Mesenchymal stem cell (in vitro differentiated cells and primary cell): Measurements from ENCODE around the gene NEXN.

Source experiments
- DNase-seq: peaks from one replicate; pipeline ENCODE4 v3.0.0-alpha.2; 2013
- H2AFZ ChIP-seq: one replicate; pipeline ENCODE4 v1.6.1; 2013; ENCODE audit warnings: low read depth, mild to moderate bottlenecking, control low read depth, inconsistent platforms, low read length, moderate library complexity
- H2AK5ac ChIP-seq: 2 replicates; pipeline ENCODE4 v1.6.1; 2013; ENCODE audit warnings: low read length, moderate library complexity, mild to moderate bottlenecking, inconsistent platforms; ENCODE audit not compliant: severe bottlenecking
- H2BK120ac ChIP-seq: one replicate; pipeline ENCODE4 v1.6.1; 2013; ENCODE audit warnings: low read depth, mild to moderate bottlenecking, inconsistent platforms, low read length, moderate library complexity
- H2BK12ac ChIP-seq, 2 experiments: one replicate each; pipeline ENCODE4 v1.6.1; 2013; ENCODE audit warnings: inconsistent platforms in 2 of 2, low read length in 2 of 2, mild to moderate bottlenecking in 2 of 2, moderate library complexity in 2 of 2, control low read depth in 1 of 2
- H2BK15ac ChIP-seq: one replicate; pipeline ENCODE4 v1.6.1; 2013; ENCODE audit warnings: mild to moderate bottlenecking, low read depth, inconsistent platforms; ENCODE audit not compliant: poor library complexity, severe bottlenecking
- H2BK5ac ChIP-seq: 2 replicates; pipeline ENCODE4 v1.6.1; 2013; ENCODE audit warnings: low read depth, mild to moderate bottlenecking, low read length, control low read depth, inconsistent platforms; ENCODE audit not compliant: poor library complexity, severe bottlenecking
- H3K14ac ChIP-seq, 2 experiments: one replicate each; pipeline ENCODE4 v1.6.1; 2013; ENCODE audit warnings: inconsistent platforms in 2 of 2, low read length in 2 of 2, control low read depth in 1 of 2, mild to moderate bottlenecking in 1 of 2, moderate library complexity in 1 of 2
- H3K18ac ChIP-seq, 2 experiments: one replicate each; pipeline ENCODE4 v1.6.1; 2013; ENCODE audit warnings: inconsistent platforms in 2 of 2, low read length in 2 of 2, control low read depth in 1 of 2, low read depth in 1 of 2, mild to moderate bottlenecking in 1 of 2
- H3K23ac ChIP-seq, 2 experiments: one replicate each; pipeline ENCODE4 v1.6.1; 2013; ENCODE audit warnings: inconsistent platforms in 2 of 2, low read length in 2 of 2, mild to moderate bottlenecking in 2 of 2, moderate library complexity in 2 of 2, control low read depth in 1 of 2
- H3K27ac ChIP-seq: 2 replicates; pipeline ENCODE4 v1.5.1; 2013; ENCODE audit warnings: mild to moderate bottlenecking, moderate library complexity, low read length, control low read depth, inconsistent platforms; ENCODE audit not compliant: poor library complexity, severe bottlenecking
- H3K27me3 ChIP-seq, 2 experiments: 2 replicates each; pipeline versions ENCODE4 v1.6.1 to v1.7.0; 2013; ENCODE audit warnings: low read length in 2 of 2, mild to moderate bottlenecking in 2 of 2, moderate library complexity in 2 of 2, control low read depth in 1 of 2, inconsistent platforms in 1 of 2; ENCODE audit not compliant: control insufficient read depth in 1 of 2, insufficient read depth in 1 of 2
- H3K36me3 ChIP-seq, 2 experiments: 2 replicates each; pipeline versions ENCODE4 v1.6.1 to v1.7.0; 2013; ENCODE audit warnings: low read length in 2 of 2, control low read depth in 1 of 2, inconsistent platforms in 1 of 2, low read depth in 1 of 2, mild to moderate bottlenecking in 1 of 2; ENCODE audit not compliant: insufficient read depth in 2 of 2, control insufficient read depth in 1 of 2
- H3K4ac ChIP-seq, 2 experiments: one replicate each; pipeline ENCODE4 v1.6.1; 2013; ENCODE audit warnings: inconsistent platforms in 2 of 2, low read length in 2 of 2, mild to moderate bottlenecking in 2 of 2, moderate library complexity in 2 of 2, control low read depth in 1 of 2, low read depth in 1 of 2
- H3K4me1 ChIP-seq: 2 replicates; pipeline ENCODE4 v1.6.1; 2013; ENCODE audit warnings: low read depth, low read length, control low read depth; ENCODE audit not compliant: control insufficient read depth, insufficient read depth
- H3K4me2 ChIP-seq: 2 replicates; pipeline ENCODE4 v1.6.1; 2013; ENCODE audit warnings: low read length, mild to moderate bottlenecking, inconsistent platforms; ENCODE audit not compliant: poor library complexity, severe bottlenecking
- H3K4me3 ChIP-seq, 2 experiments: 2 replicates each; pipeline versions ENCODE4 v1.5.1 to v1.7.0; 2013; ENCODE audit warnings: low read length in 2 of 2, mild to moderate bottlenecking in 2 of 2, control low read depth in 1 of 2, low read depth in 1 of 2; ENCODE audit not compliant: insufficient read depth in 1 of 2
- H3K79me1 ChIP-seq: replicated peaks from 2 replicates; pipeline ENCODE4 v1.6.1; 2013; ENCODE audit warnings: mild to moderate bottlenecking, control low read depth, low read length, inconsistent platforms; ENCODE audit not compliant: poor library complexity, severe bottlenecking
- H3K9ac ChIP-seq: 2 replicates; pipeline ENCODE4 v1.7.0; 2013; ENCODE audit warnings: mild to moderate bottlenecking, low read length, moderate library complexity
- H3K9me3 ChIP-seq: 2 replicates; pipeline ENCODE4 v1.7.0; 2013; ENCODE audit warnings: mild to moderate bottlenecking, low read length; ENCODE audit not compliant: control insufficient read depth
- H4K8ac ChIP-seq: one replicate; pipeline ENCODE4 v1.6.1; 2013; ENCODE audit warnings: inconsistent platforms, mild to moderate bottlenecking, low read length, moderate library complexity
- H4K91ac ChIP-seq: one replicate; pipeline ENCODE4 v1.6.1; 2013; ENCODE audit warnings: mild to moderate bottlenecking, low read length, inconsistent platforms
- whole genome bisulfite sequencing: methylation state at CpG from one replicate; pipeline ENCODE4 v1.1.7; 2013; ENCODE audit warnings: mixed read lengths; 5-methylcytosine and 5-hydroxymethylcytosine counted together

Gene NEXN

DNA sequence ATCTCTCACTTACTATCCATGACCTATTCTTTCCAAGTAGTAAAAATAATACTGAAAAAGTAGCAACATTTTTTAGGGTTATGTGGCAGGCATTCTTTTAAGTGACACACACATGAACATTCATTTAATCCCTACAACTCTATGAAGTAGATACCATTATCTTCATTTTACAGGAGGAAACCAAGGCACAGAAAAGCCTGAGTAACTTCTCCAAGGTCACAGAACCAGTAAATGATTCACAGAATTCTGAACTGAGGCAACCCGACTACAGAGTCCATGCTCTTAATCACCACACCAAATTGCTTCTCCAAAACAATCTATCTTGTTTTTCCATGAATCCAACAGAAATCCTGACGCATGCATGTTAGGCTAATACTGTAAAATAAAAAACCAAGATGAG lies 73.0 kb downstream of the NEXN start:
- Histone ChIP-seq H3K18ac (no peak overlapping the region), H3K4me2 (no peak overlapping the region), H3K9me3 (no peaks in the 10 kb centered on the region), H2BK12ac (no peak overlapping the region), H2AK5ac (no peak overlapping the region), H2BK15ac (no peak overlapping the region), H3K4me3 (no peak overlapping the region), H3K4ac (no peak overlapping the region), H3K9ac (no peak overlapping the region), H3K14ac (no peak overlapping the region), H3K4me1 (no peaks in the 10 kb centered on the region), H3K27me3 (no peaks in the 10 kb centered on the region), H2AFZ (no peak overlapping the region), H2BK120ac (no peak overlapping the region), H3K36me3 (peaks cover 13 to 100% of the 10 kb centered on the region in 2 experiments), H4K8ac (no peak overlapping the region), H2BK5ac (no peak overlapping the region), H3K23ac (no peak overlapping the region), H3K79me1 (peaks cover 5% of the 10 kb centered on the region), H4K91ac (no peak overlapping the region), H3K27ac (peak overlapping the region; percentile 9)
- WGBS = 92% methylated on average over 2 of the region's 2 CpGs
- no peak for DNase-seq

GRCh38 chr1:77966291-77966690 lies 77.9 kb downstream of the NEXN start:
- H3K14ac ChIP-seq = no peak overlapping the region
- H3K36me3 ChIP-seq = peaks cover 5 to 99% of the 10 kb centered on the region in 2 experiments
- H2BK15ac ChIP-seq = no peak overlapping the region
- no peaks in the 10 kb centered on the region for H3K27me3 ChIP-seq
- H3K4me2 ChIP-seq = no peak overlapping the region
- no peak overlapping the region for H3K4ac ChIP-seq
- H3K9me3 ChIP-seq = no peaks in the 10 kb centered on the region
- H3K18ac ChIP-seq = no peak overlapping the region
- peaks cover 3% of the 10 kb centered on the region for H3K4me1 ChIP-seq
- no peak for DNase-seq
- no peak overlapping the region for H2BK120ac ChIP-seq
- H2BK5ac ChIP-seq = no peak overlapping the region
- no peak overlapping the region for H3K27ac ChIP-seq
- no peak overlapping the region for H3K23ac ChIP-seq
- H2AK5ac ChIP-seq = no peak overlapping the region
- H3K9ac ChIP-seq = no peak overlapping the region
- H3K79me1 ChIP-seq = peaks cover 2% of the 10 kb centered on the region
- 92% methylated on average over 3 of the region's 3 CpGs for WGBS
- no peak overlapping the region for H4K91ac ChIP-seq
- H3K4me3 ChIP-seq = no peak overlapping the region
- no peak overlapping the region for H2AFZ ChIP-seq
- H2BK12ac ChIP-seq = no peak overlapping the region
- H4K8ac ChIP-seq = no peak overlapping the region

DNA sequence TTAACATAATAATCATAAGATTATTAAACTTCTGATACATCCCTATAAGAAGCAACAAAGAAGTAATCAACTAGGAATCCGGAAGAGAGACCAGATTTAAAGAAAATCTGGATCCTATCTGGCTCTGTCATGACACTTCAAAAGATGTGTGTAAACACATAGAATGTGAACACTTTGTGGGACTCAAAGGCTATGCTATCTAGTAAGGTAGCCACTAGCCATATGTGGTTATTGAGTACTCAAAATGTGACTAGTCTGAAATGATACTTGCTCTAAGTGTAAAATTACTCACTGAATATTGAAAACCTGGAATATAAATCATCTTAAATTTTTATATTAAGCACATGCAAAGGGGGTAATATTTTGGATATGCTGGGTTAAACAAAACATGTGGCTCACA lies 81.8 kb downstream of the NEXN start:
- WGBS = 100% methylated on average over 1 of the region's 1 CpG

DNA sequence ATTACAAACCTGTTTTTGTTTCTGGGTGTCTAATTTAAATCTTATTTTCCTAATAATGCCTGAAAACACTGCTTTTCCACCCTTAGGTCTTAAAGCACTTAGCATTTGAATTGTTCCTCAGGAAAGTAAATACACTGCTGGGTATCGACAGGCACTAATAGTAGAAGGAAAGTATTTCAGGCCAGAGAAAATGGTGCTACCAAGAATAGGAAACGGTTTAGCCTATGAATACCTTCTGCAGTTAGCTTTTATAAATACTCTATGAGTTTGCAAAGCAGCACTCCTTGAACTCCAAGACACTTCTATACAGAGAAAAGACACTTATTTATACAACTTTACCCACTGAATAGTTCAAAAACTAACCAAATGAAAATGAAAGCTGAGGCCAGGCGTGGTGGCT lies 83.7 kb downstream of the NEXN start:
- H3K4me3 ChIP-seq = no peak overlapping the region
- H3K4me1 ChIP-seq = peaks cover 8% of the 10 kb centered on the region
- WGBS = 98% methylated on average over 3 of the region's 3 CpGs
- H2BK15ac ChIP-seq = no peak overlapping the region
- H4K91ac ChIP-seq = no peak overlapping the region
- H3K9me3 ChIP-seq = no peaks in the 10 kb centered on the region
- no peak overlapping the region for H3K23ac ChIP-seq
- H2AK5ac ChIP-seq = no peak overlapping the region
- H2BK120ac ChIP-seq = no peak overlapping the region
- no peak overlapping the region for H3K4ac ChIP-seq
- no peak overlapping the region for H4K8ac ChIP-seq
- no peak overlapping the region for H2AFZ ChIP-seq
- no peak overlapping the region for H3K9ac ChIP-seq
- H3K18ac ChIP-seq = no peak overlapping the region
- no peak overlapping the region for H2BK12ac ChIP-seq
- H3K27me3 ChIP-seq = no peaks in the 10 kb centered on the region
- no peaks in the 10 kb centered on the region for H3K79me1 ChIP-seq
- no peak overlapping the region for H3K27ac ChIP-seq
- H3K14ac ChIP-seq = no peak overlapping the region
- H3K36me3 ChIP-seq = peaks cover 12 to 64% of the 10 kb centered on the region in 2 experiments
- no peak overlapping the region for H3K4me2 ChIP-seq
- no peak for DNase-seq
- no peak overlapping the region for H2BK5ac ChIP-seq

More for the DNA sequence above, 81.8 kb downstream of the NEXN start:
- H3K4ac ChIP-seq = no peak overlapping the region
- H3K36me3 ChIP-seq = peaks cover 6 to 78% of the 10 kb centered on the region in 2 experiments
- no peak overlapping the region for H2BK12ac ChIP-seq
- H2AK5ac ChIP-seq = no peak overlapping the region
- no peak overlapping the region for H2BK15ac ChIP-seq
- peaks cover 2% of the 10 kb centered on the region for H3K79me1 ChIP-seq
- no peak overlapping the region for H3K27ac ChIP-seq
- no peak overlapping the region for H4K8ac ChIP-seq
- H2BK5ac ChIP-seq = no peak overlapping the region
- H3K23ac ChIP-seq = no peak overlapping the region
- no peak overlapping the region for H4K91ac ChIP-seq
- no peak overlapping the region for H2BK120ac ChIP-seq
- H3K9me3 ChIP-seq = no peaks in the 10 kb centered on the region
- H3K14ac ChIP-seq = no peak overlapping the region
- peaks cover 3% of the 10 kb centered on the region for H3K4me1 ChIP-seq
- no peak for DNase-seq
- no peak overlapping the region for H3K4me3 ChIP-seq
- H2AFZ ChIP-seq = no peak overlapping the region
- H3K27me3 ChIP-seq = no peaks in the 10 kb centered on the region
- peak overlapping the region; percentile 32 for H3K9ac ChIP-seq
- no peak overlapping the region for H3K4me2 ChIP-seq
- H3K18ac ChIP-seq = no peak overlapping the region
